Upper lobe of left lung (tissue), 6 donors: ENCODE data around the gene TGM2. TPM values are rescaled to one million over a fixed set of nuclear protein-coding genes. Genes with fewer than 3 reads are reported as not detected.

Experiments
- ATAC-seq, 2 donors: fragments of 200-7000 bp; cut with Tn5 transposase; one replicate each; pipeline ENCODE4 v1.9.1; 2022; ENCODE audit warnings: mild to moderate bottlenecking in 2 of 2, moderate library complexity in 2 of 2; ENCODE audit not compliant: low FRiP score in 2 of 2
- DNase-seq, 2 donors: peaks; one replicate each; pipeline ENCODE4 v3.0.0-alpha.2; 2019 to 2020
- H3K27ac ChIP-seq, 4 donors: fragments of 200-600 bp; sonication (generic); one replicate each; pipeline ENCODE4 v1.5.1; 2016 to 2019
- H3K27me3 ChIP-seq, 4 donors: fragments of 200-600 bp; sonication (generic); one replicate each; pipeline ENCODE4 v1.5.1; 2017 to 2019
- H3K36me3 ChIP-seq, 4 donors: fragments of 200-600 bp; sonication (generic); one replicate each; pipeline ENCODE4 v1.5.1; 2016 to 2019
- H3K4me1 ChIP-seq, 4 donors: fragments of 200-600 bp; sonication (generic); one replicate each; pipeline ENCODE4 v1.5.1; 2018 to 2019
- H3K4me3 ChIP-seq, 4 donors: fragments of 200-600 bp; sonication (generic); one replicate each; pipeline ENCODE4 v1.5.1; 2017 to 2019; ENCODE audit warnings: mild to moderate bottlenecking in 2 of 4, moderate library complexity in 1 of 4
- H3K9me3 ChIP-seq, 4 donors: fragments of 200-600 bp; sonication (generic); one replicate each; pipeline ENCODE4 v1.5.1; 2018 to 2019
- CTCF ChIP-seq, 6 experiments: fragments of 450-650 bp in 4 of 6; fragments of 200-600 bp in 2 of 6; sonication (generic) in 2 of 6; IDR thresholded peaks; one replicate each; pipeline ENCODE4 v1.5.1; 2016 to 2019; ENCODE audit warnings: antibody characterized with exemption in 6 of 6
- EP300 ChIP-seq, 4 donors: sonication (generic); formaldehyde crosslinking; IDR thresholded peaks; one replicate each; pipeline ENCODE4 v1.5.1; 2017; ENCODE audit warnings: antibody characterized with exemption in 4 of 4, control low read depth in 2 of 4
- POLR2A ChIP-seq, 4 donors: fragments of 450-650 bp; IDR thresholded peaks; one replicate each; pipeline ENCODE4 v1.5.1; 2016 to 2017; ENCODE audit warnings: antibody characterized with exemption in 4 of 4, mild to moderate bottlenecking in 2 of 4
- POLR2AphosphoS5 ChIP-seq, 2 donors: sonication (generic); formaldehyde crosslinking; IDR thresholded peaks; one replicate each; pipeline ENCODE4 v1.5.1; 2017; ENCODE audit warnings: antibody characterized with exemption in 2 of 2
- WGBS, 2 donors: methylation state at CpG; one replicate each; pipeline ENCODE4 v1.1.5; 2017 to 2018; 5-methylcytosine and 5-hydroxymethylcytosine counted together
- total RNA-seq, 6 donors: library from RNA; depleted of rRNA in 4 of 6; stranded (reverse); fragments of >200 nt in 4 of 6; gene quantifications; one replicate each; pipeline versions ENCODE4 v1.1.0 to v1.2.1, GENCODE V29; 2016 to 2021
- donor health status: DM: no; HTN: no; CAD: no; lungs with moderate emphysema.
- donor health status: DM: no; HTN: yes; CAD: no; lungs with severe emphysema.

TGM2 gene
- total RNA-seq, 6 donors from 2014 or later = 98.7 to 469 (median 290) TPM

- no peaks in the 10 kb centered on the region for H3K9me3 ChIP-seq
- H3K27me3 ChIP-seq = no peaks in the 10 kb centered on the region
- H3K4me1 ChIP-seq = peaks cover 35 to 48% (median 39%) of the 10 kb centered on the region in 4 donors
- H3K36me3 ChIP-seq = peaks cover 12 to 30% (median 22%) of the 10 kb centered on the region in 4 donors
- no peak overlapping the region for H3K4me3 ChIP-seq
- H3K27ac ChIP-seq = peak overlapping the region in 2 of 4 donors; percentile 61 to 79
- ATAC-seq (no peak), DNase-seq (no peak)
- no peak for TF ChIP-seq POLR2AphosphoS5 (IDR thresholded peaks at IDR 0.05)
These were observed 72.2 kb downstream of the TGM2 start for GRCh38 chr20:38092915-38093314.

GRCh38 chr20:38092260-38092857 is 72.7 kb downstream of the TGM2 start:
- TF ChIP-seq EP300 (IDR thresholded peaks at IDR 0.05) (no peak), CTCF (IDR thresholded peaks at IDR 0.05) (no peak), POLR2AphosphoS5 (IDR thresholded peaks at IDR 0.05) (no peak), POLR2A (IDR thresholded peaks at IDR 0.05) (no peak)
- DNase-seq (no peak), ATAC-seq (no peak)
- H3K36me3 ChIP-seq = peaks cover 12 to 34% (median 24%) of the 10 kb centered on the region in 4 donors
- WGBS, 2 donors = 91% methylated on average over 12 of the region's 12 CpGs
- H3K27me3 ChIP-seq = no peaks in the 10 kb centered on the region
- H3K4me1 ChIP-seq = peaks cover 35 to 48% (median 40%) of the 10 kb centered on the region in 4 donors
- no peaks in the 10 kb centered on the region for H3K9me3 ChIP-seq
- no peak overlapping the region for H3K4me3 ChIP-seq
- peak overlapping the region; percentile 31 to 79 (median 54) for H3K27ac ChIP-seq

- H3K9me3 ChIP-seq = no peaks in the 10 kb centered on the region
- ATAC-seq = no peak
- no peaks in the 10 kb centered on the region for H3K27me3 ChIP-seq
- 45% methylated on average over 6 of the region's 6 CpGs for WGBS, 2 donors
- H3K4me1 ChIP-seq = peaks cover 35 to 48% (median 40%) of the 10 kb centered on the region in 4 donors
- no peak overlapping the region for H3K4me3 ChIP-seq
- peaks cover 12 to 41% (median 24%) of the 10 kb centered on the region in 4 donors for H3K36me3 ChIP-seq
- no peak for DNase-seq
- H3K27ac ChIP-seq = peak overlapping the region; percentile 31 to 79 (median 54)
- TF ChIP-seq CTCF (IDR thresholded peaks at IDR 0.05) (no peak), POLR2A (IDR thresholded peaks at IDR 0.05) (no peak), POLR2AphosphoS5 (IDR thresholded peaks at IDR 0.05) (no peak), EP300 (IDR thresholded peaks at IDR 0.05) (no peak)
These were observed 73.4 kb downstream of the TGM2 start for GRCh38 chr20:38091441-38092216.

GRCh38 chr20:38090061-38090460 is 75.0 kb downstream of the TGM2 start:
- no peaks in the 10 kb centered on the region for H3K9me3 ChIP-seq
- WGBS, 2 donors = 81 to 90% methylated on average over 7 of the region's 7 CpGs
- no peak overlapping the region for H3K4me3 ChIP-seq
- no peak for ATAC-seq
- no peak for DNase-seq
- no peaks in the 10 kb centered on the region for H3K27me3 ChIP-seq
- H3K4me1 ChIP-seq = peaks cover 35 to 48% (median 39%) of the 10 kb centered on the region in 4 donors
- TF ChIP-seq POLR2A (IDR thresholded peaks at IDR 0.05) = no peak
- TF ChIP-seq POLR2AphosphoS5 (IDR thresholded peaks at IDR 0.05) = no peak
- H3K36me3 ChIP-seq = peaks cover 12 to 56% (median 27%) of the 10 kb centered on the region in 4 donors
- peak overlapping the region in 1 of 4 donors; percentile 3 for H3K27ac ChIP-seq

- H3K4me1 ChIP-seq = peaks cover 35 to 48% (median 39%) of the 10 kb centered on the region in 4 donors
- H3K27ac ChIP-seq = no peak overlapping the region
- no peaks in the 10 kb centered on the region for H3K27me3 ChIP-seq
- H3K9me3 ChIP-seq = no peaks in the 10 kb centered on the region
- DNase-seq = no peak
- 91% methylated on average over 10 of the region's 10 CpGs for WGBS, 2 donors
- ATAC-seq = no peak
- TF ChIP-seq EP300 (IDR thresholded peaks at IDR 0.05) = no peak
- no peak for TF ChIP-seq CTCF (IDR thresholded peaks at IDR 0.05)
- no peak for TF ChIP-seq POLR2A (IDR thresholded peaks at IDR 0.05)
- no peak for TF ChIP-seq POLR2AphosphoS5 (IDR thresholded peaks at IDR 0.05)
- peaks cover 12 to 60% (median 27%) of the 10 kb centered on the region in 4 donors for H3K36me3 ChIP-seq
- H3K4me3 ChIP-seq = no peak overlapping the region
These were observed 75.6 kb downstream of the TGM2 start for GRCh38 chr20:38089500-38089899.
